Neural cell (in vitro differentiated cells): ENCODE measurements around the gene CSNK2B. TPM values are rescaled to one million over a fixed set of nuclear protein-coding genes. Genes with fewer than 3 reads are reported as not detected.

Experiments used
- H2AFZ ChIP-seq: fragments of 200-600, 300-800 bp; sonication (generic), shearing (Covaris generic); 2 replicates; pipeline ENCODE4 v1.6.0; 2014; ENCODE audit warnings: low read depth, mild to moderate bottlenecking, antibody characterized with exemption, low read length, moderate library complexity
- H3F3A ChIP-seq: fragments of 200-600 bp; shearing (Covaris generic); 2 replicates; pipeline ENCODE4 v1.6.1; 2016; ENCODE audit warnings: mild to moderate bottlenecking, moderate library complexity, mixed read lengths, antibody characterized with exemption, low read length; ENCODE audit not compliant: insufficient read depth, poor library complexity, severe bottlenecking
- H3K27ac ChIP-seq: fragments of 200-600, 300-800 bp; sonication (generic), shearing (Covaris generic); 2 replicates; pipeline ENCODE4 v1.5.1; 2014; ENCODE audit warnings: mild to moderate bottlenecking, low read length, moderate library complexity
- H3K27me3 ChIP-seq: fragments of 300-800, 200-600 bp; sonication (generic), shearing (Covaris generic); 2 replicates; pipeline ENCODE4 v1.6.0; 2014; ENCODE audit warnings: mild to moderate bottlenecking, low read depth, low read length, moderate library complexity; ENCODE audit not compliant: insufficient read depth
- H3K36me3 ChIP-seq: fragments of 300-800, 200-600 bp; sonication (generic), shearing (Covaris generic); 2 replicates; pipeline ENCODE4 v1.5.1; 2014; ENCODE audit warnings: mild to moderate bottlenecking, antibody characterized with exemption, low read length, moderate library complexity; ENCODE audit not compliant: insufficient read depth
- H3K4me2 ChIP-seq: fragments of 300-800, 200-600 bp; sonication (generic), shearing (Covaris generic); 2 replicates; pipeline ENCODE4 v1.6.0; 2014; ENCODE audit warnings: mild to moderate bottlenecking, low read length
- H3K4me3 ChIP-seq: fragments of 300-800, 200-600 bp; sonication (generic), shearing (Covaris generic); 2 replicates; pipeline ENCODE4 v1.5.1; 2014; ENCODE audit warnings: mild to moderate bottlenecking, low read length, moderate library complexity
- H3K79me2 ChIP-seq: fragments of 200-600 bp; shearing (Covaris generic); replicated peaks from 2 replicates; pipeline ENCODE4 v1.6.0; 2014; ENCODE audit warnings: mild to moderate bottlenecking, low read length, moderate library complexity; ENCODE audit not compliant: insufficient read depth
- H3K9ac ChIP-seq: fragments of 300-800, 200-600 bp; sonication (generic), shearing (Covaris generic); 2 replicates; pipeline ENCODE4 v1.6.1; 2016; ENCODE audit warnings: mild to moderate bottlenecking, low read length, mixed read lengths
- H3K9me2 ChIP-seq: fragments of 200-600 bp; shearing (Covaris generic); 2 replicates; pipeline ENCODE4 v1.6.1; 2016; ENCODE audit warnings: mild to moderate bottlenecking, low read length, mixed read lengths; ENCODE audit not compliant: insufficient read depth
- H3K9me3 ChIP-seq: fragments of 200-600, 300-800 bp; sonication (generic), shearing (Covaris generic); 2 replicates; pipeline ENCODE4 v1.6.1; 2016; ENCODE audit warnings: mild to moderate bottlenecking, mixed run types, low read length, moderate library complexity, mixed read lengths
- H4K20me1 ChIP-seq: fragments of 200-600 bp; shearing (Covaris generic); 2 replicates; pipeline ENCODE4 v1.6.1; 2016; ENCODE audit warnings: mild to moderate bottlenecking, mixed run types; ENCODE audit not compliant: insufficient read depth
- CTCF ChIP-seq: fragments of 450-650 bp; IDR thresholded peaks from 2 replicates; pipeline ENCODE4 v1.5.1; 2014; ENCODE audit warnings: antibody characterized with exemption, mild to moderate bottlenecking, moderate library complexity; ENCODE audit not compliant: poor library complexity, severe bottlenecking
- EP300 ChIP-seq: fragments of 450-650 bp; conservative IDR thresholded peaks from 2 replicates; pipeline ENCODE4 v1.6.1; 2014; ENCODE audit warnings: antibody characterized with exemption, mild to moderate bottlenecking, moderate library complexity; ENCODE audit not compliant: poor library complexity, severe bottlenecking
- EZH2 ChIP-seq: fragments of 200-600, 300-800 bp; shearing (Covaris generic), sonication (generic); IDR thresholded peaks from 2 replicates; pipeline ENCODE4 v1.6.1; 2014; ENCODE audit warnings: antibody characterized with exemption, low read length, borderline replicate concordance, mild to moderate bottlenecking; ENCODE audit not compliant: insufficient read depth, poor library complexity, severe bottlenecking
- MXI1 ChIP-seq: fragments of 450-650 bp; conservative IDR thresholded peaks from 2 replicates; pipeline ENCODE4 v1.6.1; 2014; ENCODE audit warnings: antibody characterized with exemption, mild to moderate bottlenecking; ENCODE audit not compliant: poor library complexity, severe bottlenecking
- POLR2AphosphoS5 ChIP-seq: IDR thresholded peaks from 2 replicates; pipeline ENCODE4 v1.6.1; 2012
- RAD21 ChIP-seq: fragments of 450-650 bp; conservative IDR thresholded peaks from 2 replicates; pipeline ENCODE4 v1.6.1; 2014; ENCODE audit warnings: antibody characterized with exemption, mild to moderate bottlenecking, moderate library complexity
- SMC3 ChIP-seq: fragments of 450-650 bp; conservative IDR thresholded peaks from 2 replicates; pipeline ENCODE4 v1.6.1; 2014; ENCODE audit warnings: antibody characterized with exemption, mild to moderate bottlenecking, moderate library complexity; ENCODE audit not compliant: poor library complexity
- TAF1 ChIP-seq: IDR thresholded peaks from 2 replicates; pipeline ENCODE4 v1.6.1; 2012; ENCODE audit warnings: low read depth
- polyA plus RNA-seq: library from polyadenylated mRNA; depleted of rRNA; stranded (reverse); fragments of >200 nt; gene quantifications from 2 replicates; pipeline ENCODE4 v1.2.3, GENCODE V29; 2014
- TF ChIP-seq, protein P1 (sequence below): IDR thresholded peaks from 2 replicates; pipeline ENCODE4 v1.6.1; 2012; ENCODE audit warnings: borderline replicate concordance

The CSNK2B gene
- polyA plus RNA-seq, 1 donor from 2014 or later: 135 TPM

DNA sequence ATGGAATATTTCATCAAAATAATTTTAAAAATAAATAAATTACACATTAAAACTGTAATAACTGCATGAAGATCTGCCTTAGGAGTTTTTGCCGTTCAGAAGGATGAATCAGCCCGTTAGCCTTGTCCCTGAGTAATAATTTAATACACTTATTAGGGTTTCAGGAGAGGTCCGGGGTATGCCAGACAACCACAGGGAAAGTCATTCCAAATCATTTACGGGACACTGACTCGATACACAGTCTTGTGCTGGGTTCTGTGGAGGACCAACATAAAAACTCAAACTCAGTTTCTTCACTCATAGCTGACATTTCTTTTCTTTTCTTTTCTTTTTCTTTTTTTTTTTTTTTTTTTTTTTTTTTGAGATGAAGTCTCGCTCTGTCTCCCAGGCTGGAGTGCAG is 40.1 kb downstream of the CSNK2B start:
- H3K27me3 ChIP-seq: no peaks in the 10 kb centered on the region
- H3K36me3 ChIP-seq: no peaks in the 10 kb centered on the region
- no peaks in the 10 kb centered on the region for H3K9me2 ChIP-seq
- H3K4me3 ChIP-seq: no peak overlapping the region
- no peaks in the 10 kb centered on the region for H3K9me3 ChIP-seq
- TF ChIP-seq CTCF (no peak), EP300 (no peak), POLR2AphosphoS5 (no peak), SMC3 (no peak), EZH2 (no peak), RAD21 (no peak)
- no peaks in the 10 kb centered on the region for H4K20me1 ChIP-seq
- no peaks in the 10 kb centered on the region for H3F3A ChIP-seq
- H3K4me2 ChIP-seq: no peak overlapping the region
- H3K9ac ChIP-seq: no peak overlapping the region
- H2AFZ ChIP-seq: no peak overlapping the region
- no peak overlapping the region for H3K27ac ChIP-seq
- peaks cover 19% of the 10 kb centered on the region for H3K79me2 ChIP-seq

DNA sequence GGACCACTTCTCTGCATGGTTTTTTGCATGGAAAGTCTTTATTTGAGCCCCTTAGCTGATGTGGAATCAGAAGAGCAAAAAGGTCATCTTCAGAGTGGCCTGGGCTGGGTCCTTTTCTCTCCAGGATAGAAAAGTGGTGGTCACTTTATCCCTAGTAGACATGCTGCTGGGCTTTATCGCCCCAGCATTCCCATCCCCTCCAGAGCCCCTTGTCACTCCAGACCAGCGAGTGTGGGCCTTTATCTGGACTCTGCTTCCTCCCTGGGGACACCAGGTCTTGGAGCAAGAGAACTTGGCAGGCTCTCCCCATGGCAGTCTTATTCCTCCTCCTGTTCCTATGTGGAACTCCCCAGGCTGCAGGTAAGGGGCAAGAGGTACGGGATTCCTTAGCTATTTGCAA is 40.7 kb downstream of the CSNK2B start, which contains the start of gene LY6G6F:
LY6G6F (plus strand) TSS at position 268 of the 400 bp plus-strand sequence; CDS start at position 309, 41 bp downstream.
- no peak within 1 kb of the TSS for H3K9ac ChIP-seq
- TF ChIP-seq SMC3 (no peak), EZH2 (no peak), TAF1 (no peak), MXI1 (no peak), POLR2AphosphoS5 (no peak)
- no peak within 1 kb of the TSS for H3K27ac ChIP-seq
- no peak within 1 kb of the TSS for H3K4me3 ChIP-seq
- H3K4me2 ChIP-seq: no peak within 1 kb of the TSS
- H3F3A ChIP-seq: no peaks in the 10 kb centered on the region
- H3K79me2 ChIP-seq: peaks cover 12% of the 10 kb centered on the region
- H3K9me2 ChIP-seq: no peaks in the 10 kb centered on the region
- H3K36me3 ChIP-seq: no peaks in the 10 kb centered on the region
- H4K20me1 ChIP-seq: no peaks in the 10 kb centered on the region
- no peaks in the 10 kb centered on the region for H3K9me3 ChIP-seq
- H2AFZ ChIP-seq: no peak within 1 kb of the TSS
- no peaks in the 10 kb centered on the region for H3K27me3 ChIP-seq

- Histone ChIP-seq H3K4me3 (no peak overlapping the region), H2AFZ (no peak overlapping the region), H3K9me3 (no peaks in the 10 kb centered on the region), H3F3A (no peaks in the 10 kb centered on the region), H3K4me2 (no peak overlapping the region), H3K79me2 (peaks cover 1% of the 10 kb centered on the region), H4K20me1 (no peaks in the 10 kb centered on the region), H3K27me3 (no peaks in the 10 kb centered on the region), H3K27ac (no peak overlapping the region), H3K36me3 (no peaks in the 10 kb centered on the region), H3K9me2 (no peaks in the 10 kb centered on the region), H3K9ac (no peak overlapping the region)
- TF ChIP-seq CTCF: no peak
- no peak for TF ChIP-seq MXI1
- TF ChIP-seq EP300: no peak
- TF ChIP-seq EZH2: no peak
- TF ChIP-seq, protein P1, sequence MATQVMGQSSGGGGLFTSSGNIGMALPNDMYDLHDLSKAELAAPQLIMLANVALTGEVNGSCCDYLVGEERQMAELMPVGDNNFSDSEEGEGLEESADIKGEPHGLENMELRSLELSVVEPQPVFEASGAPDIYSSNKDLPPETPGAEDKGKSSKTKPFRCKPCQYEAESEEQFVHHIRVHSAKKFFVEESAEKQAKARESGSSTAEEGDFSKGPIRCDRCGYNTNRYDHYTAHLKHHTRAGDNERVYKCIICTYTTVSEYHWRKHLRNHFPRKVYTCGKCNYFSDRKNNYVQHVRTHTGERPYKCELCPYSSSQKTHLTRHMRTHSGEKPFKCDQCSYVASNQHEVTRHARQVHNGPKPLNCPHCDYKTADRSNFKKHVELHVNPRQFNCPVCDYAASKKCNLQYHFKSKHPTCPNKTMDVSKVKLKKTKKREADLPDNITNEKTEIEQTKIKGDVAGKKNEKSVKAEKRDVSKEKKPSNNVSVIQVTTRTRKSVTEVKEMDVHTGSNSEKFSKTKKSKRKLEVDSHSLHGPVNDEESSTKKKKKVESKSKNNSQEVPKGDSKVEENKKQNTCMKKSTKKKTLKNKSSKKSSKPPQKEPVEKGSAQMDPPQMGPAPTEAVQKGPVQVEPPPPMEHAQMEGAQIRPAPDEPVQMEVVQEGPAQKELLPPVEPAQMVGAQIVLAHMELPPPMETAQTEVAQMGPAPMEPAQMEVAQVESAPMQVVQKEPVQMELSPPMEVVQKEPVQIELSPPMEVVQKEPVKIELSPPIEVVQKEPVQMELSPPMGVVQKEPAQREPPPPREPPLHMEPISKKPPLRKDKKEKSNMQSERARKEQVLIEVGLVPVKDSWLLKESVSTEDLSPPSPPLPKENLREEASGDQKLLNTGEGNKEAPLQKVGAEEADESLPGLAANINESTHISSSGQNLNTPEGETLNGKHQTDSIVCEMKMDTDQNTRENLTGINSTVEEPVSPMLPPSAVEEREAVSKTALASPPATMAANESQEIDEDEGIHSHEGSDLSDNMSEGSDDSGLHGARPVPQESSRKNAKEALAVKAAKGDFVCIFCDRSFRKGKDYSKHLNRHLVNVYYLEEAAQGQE: no peak
- TF ChIP-seq TAF1: no peak
- no peak for TF ChIP-seq RAD21
- no peak for TF ChIP-seq POLR2AphosphoS5
- no peak for TF ChIP-seq SMC3
These were observed 41.8 kb downstream of the CSNK2B start for GRCh38 chr6:31707701-31708100.
